HEK293T (cell line): ENCODE data around the gene RNF150.

ENCODE experiments used
- CTCF ChIA-PET: fragments of 350-600 bp; formaldehyde crosslinking; extraction: SDS; loops from one replicate; lab custom pipeline; 2021; ENCODE audit warnings: antibody characterized with exemption, inconsistent platforms; lab: Yijun Ruan, JAX
- POLR2A ChIA-PET: fragments of 350-600 bp; formaldehyde crosslinking; extraction: SDS; loops from one replicate; lab custom pipeline; 2020; ENCODE audit warnings: antibody characterized with exemption, inconsistent platforms; lab: Yijun Ruan, JAX
- DNase-seq: peaks from one replicate; pipeline ENCODE4 v3.0.0; 2012; ENCODE audit warnings: mixed read lengths; ENCODE audit errors: extremely low spot score
- ARNT ChIP-seq: fragments of 450-650 bp; IDR thresholded peaks from 2 replicates; pipeline ENCODE4 v1.6.1; 2017; ENCODE audit warnings: mild to moderate bottlenecking
- BHLHE40 ChIP-seq: fragments of 450-650 bp; IDR thresholded peaks from 2 replicates; pipeline ENCODE4 v1.6.1; 2016; ENCODE audit warnings: mild to moderate bottlenecking, moderate library complexity, borderline replicate concordance
- CTBP1 ChIP-seq: fragments of 450-650 bp; IDR thresholded peaks from 2 replicates; pipeline ENCODE4 v1.6.1; 2016; ENCODE audit warnings: borderline replicate concordance
- ELF4 ChIP-seq: fragments of 450-650 bp; IDR thresholded peaks from 2 replicates; pipeline ENCODE4 v1.6.1; 2017; ENCODE audit warnings: antibody characterized with exemption
- FOXA1 ChIP-seq: fragments of 450-650 bp; IDR thresholded peaks from 2 replicates; pipeline ENCODE4 v1.6.1; 2016; ENCODE audit warnings: mild to moderate bottlenecking
- FOXK2 ChIP-seq: fragments of 450-650 bp; IDR thresholded peaks from 2 replicates; pipeline ENCODE4 v1.6.1; 2016; ENCODE audit warnings: mild to moderate bottlenecking
- FOXM1 ChIP-seq: fragments of 450-650 bp; IDR thresholded peaks from 2 replicates; pipeline ENCODE4 v1.6.1; 2017; ENCODE audit warnings: mild to moderate bottlenecking, borderline replicate concordance
- HDGF ChIP-seq: fragments of 450-650 bp; IDR thresholded peaks from 2 replicates; pipeline ENCODE4 v1.6.1; 2017; ENCODE audit warnings: antibody characterized with exemption, borderline replicate concordance
- L3MBTL2 ChIP-seq: fragments of 450-650 bp; conservative IDR thresholded peaks from 2 replicates; pipeline ENCODE4 v1.6.1; 2016; ENCODE audit warnings: mild to moderate bottlenecking
- LEF1 ChIP-seq: fragments of 450-650 bp; IDR thresholded peaks from 2 replicates; pipeline ENCODE4 v1.6.1; 2017; ENCODE audit warnings: mild to moderate bottlenecking, borderline replicate concordance
- NFRKB ChIP-seq: fragments of 450-650 bp; IDR thresholded peaks from 2 replicates; pipeline ENCODE4 v1.6.1; 2016; ENCODE audit warnings: mild to moderate bottlenecking, moderate library complexity
- SP1 ChIP-seq: fragments of 450-650 bp; IDR thresholded peaks from 2 replicates; pipeline ENCODE4 v1.6.1; 2017
- SUZ12 ChIP-seq: fragments of 450-650 bp; IDR thresholded peaks from 2 replicates; pipeline ENCODE4 v1.6.1; 2016; ENCODE audit warnings: mild to moderate bottlenecking
- TARDBP ChIP-seq: fragments of 450-650 bp; IDR thresholded peaks from 2 replicates; pipeline ENCODE4 v1.6.1; 2016
- ZNF384 ChIP-seq: fragments of 450-650 bp; IDR thresholded peaks from 2 replicates; pipeline ENCODE4 v1.6.1; 2016
- TF ChIP-seq, protein P1 (sequence below): fragments of 450-650 bp; IDR thresholded peaks from 2 replicates; pipeline ENCODE4 v1.6.1; 2016

RNF150 gene

DNA sequence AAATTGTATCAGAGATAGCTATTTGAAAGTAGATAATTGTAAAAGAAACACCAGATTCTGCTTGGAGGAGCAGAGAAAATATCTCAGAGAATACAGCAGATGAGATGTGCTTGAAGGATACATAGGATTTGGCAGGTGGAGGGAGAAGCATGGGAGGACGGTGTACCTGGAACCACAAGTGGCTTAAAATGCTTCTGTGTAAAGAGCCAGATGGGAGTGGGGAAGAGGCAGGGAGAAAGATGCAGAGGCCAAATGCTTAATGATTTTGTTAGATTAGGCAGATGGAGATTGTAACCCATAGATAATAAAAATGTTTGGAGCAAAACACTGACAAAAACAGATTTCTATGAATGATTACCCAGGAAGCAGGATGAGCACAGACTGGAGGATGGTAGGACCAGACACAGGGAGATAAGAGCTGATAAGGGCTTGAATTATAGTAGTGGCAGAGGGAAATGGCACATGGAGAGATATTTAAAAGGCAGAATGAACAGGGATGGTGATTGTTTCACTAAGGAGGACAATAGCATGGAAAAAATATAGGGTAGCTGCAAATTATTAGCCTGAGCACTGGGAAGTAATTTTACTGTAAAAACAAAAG lies 231.4 kb downstream of the RNF150 start:
- no peak for TF ChIP-seq FOXM1
- TF ChIP-seq ARNT, result no peak
- no peak for TF ChIP-seq FOXK2
- TF ChIP-seq LEF1, result no peak
- no peak for TF ChIP-seq NFRKB
- TF ChIP-seq L3MBTL2, result no peak
- no peak for TF ChIP-seq SUZ12
- no peak for TF ChIP-seq CTBP1
- TF ChIP-seq SP1, result no peak
- TF ChIP-seq HDGF, result no peak
- TF ChIP-seq ZNF384, result no peak
- no peak for TF ChIP-seq FOXA1
- TF ChIP-seq, protein P1, sequence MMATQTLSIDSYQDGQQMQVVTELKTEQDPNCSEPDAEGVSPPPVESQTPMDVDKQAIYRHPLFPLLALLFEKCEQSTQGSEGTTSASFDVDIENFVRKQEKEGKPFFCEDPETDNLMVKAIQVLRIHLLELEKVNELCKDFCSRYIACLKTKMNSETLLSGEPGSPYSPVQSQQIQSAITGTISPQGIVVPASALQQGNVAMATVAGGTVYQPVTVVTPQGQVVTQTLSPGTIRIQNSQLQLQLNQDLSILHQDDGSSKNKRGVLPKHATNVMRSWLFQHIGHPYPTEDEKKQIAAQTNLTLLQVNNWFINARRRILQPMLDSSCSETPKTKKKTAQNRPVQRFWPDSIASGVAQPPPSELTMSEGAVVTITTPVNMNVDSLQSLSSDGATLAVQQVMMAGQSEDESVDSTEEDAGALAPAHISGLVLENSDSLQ, result no peak
- no peak for TF ChIP-seq ELF4
- TF ChIP-seq TARDBP, result no peak
- no peak for TF ChIP-seq BHLHE40
- POLR2A ChIA-PET, result no interaction called here
- DNase-seq, result no peak
- CTCF ChIA-PET, result interaction anchor here (0.6 kb wide), 2 partner anchors 233 to 890 kb away, joined by 3 to 12 read pairs; no protein-coding TSS in a partner anchor

DNA sequence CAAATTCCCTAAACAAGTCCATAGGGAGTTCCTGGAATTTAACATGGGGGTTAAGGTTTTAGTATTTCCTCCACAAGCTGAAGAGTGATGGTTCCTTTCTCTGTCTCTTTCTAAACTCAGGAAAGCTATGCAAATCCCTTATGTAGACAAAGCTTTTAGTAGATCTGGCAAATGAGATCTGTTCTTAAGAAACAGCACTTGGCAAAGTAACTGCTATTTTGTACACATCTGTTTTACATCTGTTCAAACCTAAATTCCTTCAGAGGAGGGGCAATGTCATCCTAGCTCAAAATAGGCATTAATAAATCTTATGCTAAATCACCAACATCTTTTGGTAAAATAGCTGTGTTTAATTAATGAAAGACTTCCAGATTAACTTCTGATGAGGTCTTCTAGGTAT lies 239.3 kb downstream of the RNF150 start:
- no peak for DNase-seq
- ChIA-PET CTCF (interaction anchor here (0.9 kb wide), 1 partner anchor 239 kb away, joined by 3 read pairs; the partner anchor contains the start of gene RNF150), POLR2A (interaction anchor here (0.7 kb wide), 1 partner anchor 521 kb away, joined by 3 read pairs; the partner anchor contains the start of gene SCOC)
- TF ChIP-seq ARNT (no peak), TARDBP (no peak), L3MBTL2 (no peak), FOXK2 (no peak), ELF4 (no peak), FOXM1 (no peak), NFRKB (no peak), ZNF384 (no peak), HDGF (no peak), BHLHE40 (no peak)

DNA sequence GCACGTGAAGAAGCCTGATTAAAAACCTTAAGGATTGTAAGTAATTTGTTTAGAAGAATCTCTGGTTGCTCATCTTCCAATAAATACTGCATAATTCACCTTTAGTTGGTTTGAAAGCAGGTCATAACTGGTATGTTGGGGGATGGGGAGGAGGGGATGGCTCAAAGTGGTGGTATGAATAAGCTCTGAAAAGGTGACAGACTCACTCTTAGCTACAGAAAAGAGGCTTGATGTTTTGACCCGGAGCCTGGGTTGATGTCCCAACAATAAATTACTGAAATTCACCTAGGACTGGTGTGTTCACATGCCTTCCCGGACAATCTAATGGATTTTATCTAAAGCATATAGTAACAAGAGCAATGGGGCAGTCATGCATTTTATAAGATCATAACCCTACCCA lies 245.2 kb downstream of the RNF150 start:
- ChIA-PET CTCF (interaction anchor here (0.6 to 1.1 kb wide), 4 partner anchors 112 to 415 kb away, joined by 3 to 6 read pairs (median 5); partner anchors contain the start of gene RNF150), POLR2A (no interaction called here)
- no peak for TF ChIP-seq TARDBP
- no peak for TF ChIP-seq SUZ12
- no peak for TF ChIP-seq ZNF384
- no peak for TF ChIP-seq NFRKB
- TF ChIP-seq, protein P1, result no peak
- TF ChIP-seq SP1, result no peak
- no peak for TF ChIP-seq L3MBTL2
- TF ChIP-seq LEF1, result no peak
- TF ChIP-seq ELF4, result no peak
- TF ChIP-seq ARNT, result no peak
- TF ChIP-seq FOXA1, result no peak
- no peak for DNase-seq

DNA sequence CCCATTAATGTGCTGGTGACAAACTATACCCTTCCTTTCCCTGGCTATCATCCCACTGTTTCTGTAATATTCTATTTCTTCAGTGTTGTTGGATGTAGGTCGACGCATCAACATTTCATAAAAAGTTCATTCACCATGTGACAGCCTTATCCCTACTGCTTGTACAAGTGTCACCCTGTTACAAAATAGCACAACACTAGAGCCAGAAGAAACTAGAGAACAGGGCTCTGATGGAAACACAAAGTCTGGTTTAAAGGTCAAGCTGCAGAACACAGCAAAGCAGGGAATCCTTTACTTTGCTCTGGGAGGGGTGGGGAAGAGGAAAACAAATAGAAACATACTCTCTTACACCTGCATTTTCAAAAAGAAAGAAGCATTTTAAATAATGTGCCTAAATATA lies 245.8 kb downstream of the RNF150 start:
- ChIA-PET CTCF (interaction anchor here (0.5 to 2.1 kb wide), 4 partner anchors 9 to 246 kb away, joined by 3 to 13 read pairs (median 4); partner anchors contain the start of gene RNF150), POLR2A (no interaction called here)
- TF ChIP-seq NFRKB (no peak), CTBP1 (no peak), LEF1 (no peak)
- TF ChIP-seq, protein P1, result no peak
- no peak for DNase-seq

DNA sequence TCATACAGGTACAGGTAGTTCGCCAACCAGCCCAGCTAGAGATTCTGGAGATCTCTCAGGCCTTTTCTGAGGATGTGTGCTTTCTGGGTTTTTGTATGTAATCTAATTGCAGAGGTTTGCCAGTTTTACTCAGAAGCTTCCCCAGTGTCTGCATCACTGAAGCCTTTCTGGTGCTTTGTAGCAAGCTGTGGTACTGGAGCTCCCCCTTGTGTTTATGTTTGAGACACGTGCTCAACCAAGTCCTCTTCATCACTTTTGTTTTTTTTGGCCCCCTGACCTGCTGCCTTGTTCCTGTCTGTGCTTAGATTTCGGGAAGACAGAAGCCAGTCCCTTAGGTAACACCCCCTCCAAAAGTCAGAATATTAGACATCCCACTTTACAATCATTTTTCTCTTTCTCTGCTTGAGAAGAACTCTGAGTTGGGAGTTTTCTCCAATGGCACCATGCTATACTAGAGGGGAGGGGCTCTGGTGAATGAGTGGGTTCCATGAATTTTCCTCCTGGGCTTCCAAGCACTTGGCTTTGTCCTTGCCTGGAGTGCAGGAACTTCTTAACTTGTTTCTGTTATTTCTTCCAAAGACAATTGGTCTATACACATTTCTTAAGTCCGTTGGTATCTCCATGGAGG lies 248.7 kb downstream of the RNF150 start:
- ChIA-PET POLR2A (interaction anchor here (1.2 kb wide), 1 partner anchor 249 kb away, joined by 5 read pairs; no protein-coding TSS in a partner anchor), CTCF (interaction anchor here (0.8 to 1.7 kb wide), 9 partner anchors 15 to 525 kb away, joined by 3 to 8 read pairs (median 4); partner anchors contain the start of gene RNF150)
- peak; percentile 69 for DNase-seq
- TF ChIP-seq ZNF384 (0 out of 2 replicates have a peak, but pooled peaks have one; percentile 10), HDGF (no peak)

DNA sequence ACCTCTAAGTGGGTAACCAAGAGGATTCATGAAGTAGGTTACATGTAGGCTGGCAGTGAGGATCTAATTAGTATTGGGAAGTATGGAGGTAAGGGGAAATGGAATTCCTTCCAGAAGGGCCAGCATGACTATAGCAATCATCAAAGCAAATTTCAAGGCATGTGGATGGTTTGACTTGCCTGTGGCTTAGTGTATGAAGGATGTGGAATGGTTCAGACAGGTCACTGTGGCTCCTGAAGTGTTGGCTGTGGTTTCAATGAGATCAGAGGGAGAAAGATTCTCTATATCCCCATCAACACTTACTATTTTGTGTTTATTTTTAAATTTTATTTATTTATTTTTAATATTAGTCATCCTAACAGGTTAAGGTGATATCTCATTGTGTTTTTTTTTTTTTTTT lies 255.5 kb downstream of the RNF150 start:
- ChIA-PET CTCF (interaction anchor here (0.7 kb wide), 1 partner anchor 10 kb away, joined by 4 read pairs; no protein-coding TSS in a partner anchor), POLR2A (no interaction called here)
- TF ChIP-seq LEF1, result no peak
- TF ChIP-seq ARNT, result no peak
- TF ChIP-seq FOXM1, result no peak
- no peak for TF ChIP-seq ELF4
- no peak for TF ChIP-seq CTBP1
- no peak for TF ChIP-seq HDGF
- no peak for TF ChIP-seq SUZ12
- no peak for TF ChIP-seq SP1
- TF ChIP-seq FOXK2, result no peak
- no peak for TF ChIP-seq FOXA1
- TF ChIP-seq NFRKB, result no peak
- TF ChIP-seq ZNF384, result no peak
- no peak for TF ChIP-seq TARDBP
- no peak for TF ChIP-seq BHLHE40
- TF ChIP-seq L3MBTL2, result no peak
- no peak for DNase-seq
